ENCODE results near the gene CYP26B1.
A peak's percentile ranks its signal among the peaks of the same experiment; 100 is the strongest.

The CYP26B1 gene

DNA sequence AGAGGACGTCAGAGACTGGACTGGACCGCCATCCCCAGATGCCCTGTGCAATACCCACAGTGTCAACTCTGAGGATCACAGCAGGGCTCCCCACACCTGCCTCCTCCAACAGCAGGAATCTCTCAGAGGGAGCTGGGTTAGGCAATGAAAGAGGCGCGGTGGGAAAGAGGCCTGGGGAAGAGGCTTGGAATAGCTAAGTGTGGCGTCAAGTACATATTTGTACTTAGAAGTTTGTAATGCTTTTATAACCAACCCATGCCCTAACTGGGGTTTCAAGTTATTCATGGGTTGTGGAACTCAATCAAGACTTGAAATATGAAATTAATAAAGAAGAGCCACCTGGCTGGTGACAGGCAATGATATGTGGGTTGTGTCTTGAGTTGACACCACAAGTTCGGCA is 28.7 kb downstream of the CYP26B1 start:
- no peak overlapping the region for H2BK120ac ChIP-seq (ENCODE audit: low read depth, low read length)
- no peaks in the 10 kb centered on the region for H3K79me1 ChIP-seq (ENCODE audit: low read depth, low read length)
- H4K8ac ChIP-seq (ENCODE audit: low read depth, low read length) = no peak overlapping the region
- no peak overlapping the region for H3K4ac ChIP-seq (ENCODE audit: low read length)
- H3K9me3 ChIP-seq (replicated peaks in 1 of 2; ENCODE audit: control insufficient read depth in 2 of 2, insufficient read depth in 1 of 2, low read depth in 1 of 2, low read length in 2 of 2) = no peaks in the 10 kb centered on the region
- H4K91ac ChIP-seq (ENCODE audit: low read depth, low read length, poor library complexity) = no peak overlapping the region
- H2AFZ ChIP-seq (ENCODE audit: low read length) = no peak overlapping the region
- H2BK5ac ChIP-seq (ENCODE audit: low read length) = no peak overlapping the region
- H2BK15ac ChIP-seq (ENCODE audit: low read length) = no peak overlapping the region
- no peak for DNase-seq (ENCODE audit: low spot score)
- no peaks in the 10 kb centered on the region for H3K27me3 ChIP-seq (ENCODE audit: control insufficient read depth in 3 of 3, insufficient read depth in 3 of 3, low read depth in 1 of 3, low read length in 3 of 3)
- no peak overlapping the region for H3K4me3 ChIP-seq (ENCODE audit: low read length in 2 of 2)
- H2AK5ac ChIP-seq (ENCODE audit: low read depth, low read length) = no peak overlapping the region
- H2BK12ac ChIP-seq (ENCODE audit: low read length) = no peak overlapping the region
- H3K4me1 ChIP-seq (ENCODE audit: control insufficient read depth in 2 of 2, insufficient read depth in 1 of 2, low read depth in 1 of 2, low read length in 2 of 2) = peaks cover 0 to 6% of the 10 kb centered on the region in 2 donors
- H3K27ac ChIP-seq (replicated peaks; ENCODE audit: low read length) = no peak overlapping the region
- no peak overlapping the region for H3K18ac ChIP-seq (ENCODE audit: low read length)
- H3K36me3 ChIP-seq (replicated peaks in 1 of 2; ENCODE audit: control insufficient read depth in 2 of 2, insufficient read depth in 2 of 2, low read length in 2 of 2) = no peaks in the 10 kb centered on the region
- H3K4me2 ChIP-seq (ENCODE audit: insufficient read depth, low read length, poor library complexity, severe bottlenecking) = no peak overlapping the region
- no peak overlapping the region for H3K14ac ChIP-seq (ENCODE audit: low read length)
- no peak overlapping the region for H3K9ac ChIP-seq (ENCODE audit: low read depth, low read length, poor library complexity)
- no peak overlapping the region for H3K23ac ChIP-seq (ENCODE audit: low read depth, low read length, poor library complexity)
- WGBS, 2 donors (ENCODE audit: extremely low coverage in 2 of 2, insufficient read length in 2 of 2, insufficient replicate concordance in 1 of 2) = no CpG with 5 or more reads among the region's 6 CpGs

DNA sequence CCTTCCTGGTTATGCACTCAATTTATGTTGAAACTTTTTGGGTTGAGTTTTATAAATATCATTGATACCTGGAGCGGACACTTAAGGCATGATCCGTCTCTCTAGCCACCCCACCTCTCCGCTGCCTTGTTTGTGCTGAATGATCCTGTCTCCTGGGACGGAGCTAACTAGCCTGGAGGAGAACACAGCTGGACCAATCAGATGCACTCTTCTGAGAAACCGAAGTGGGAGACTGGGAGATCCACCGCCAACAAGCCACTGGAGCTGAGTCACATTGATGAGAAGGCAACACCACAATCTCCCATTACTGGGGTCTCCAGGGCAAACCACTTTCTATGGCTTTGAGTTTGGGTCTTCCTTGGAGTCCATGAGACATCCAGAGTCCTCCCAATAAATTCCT is 29.3 kb downstream of the CYP26B1 start:
- no peak overlapping the region for H2AK5ac ChIP-seq (ENCODE audit: low read depth, low read length)
- DNase-seq (ENCODE audit: low spot score) = no peak
- no peak overlapping the region for H3K18ac ChIP-seq (ENCODE audit: low read length)
- H2BK15ac ChIP-seq (ENCODE audit: low read length) = no peak overlapping the region
- H3K4me1 ChIP-seq (ENCODE audit: control insufficient read depth in 2 of 2, insufficient read depth in 1 of 2, low read depth in 1 of 2, low read length in 2 of 2) = peaks cover 0 to 6% of the 10 kb centered on the region in 2 donors
- H3K9ac ChIP-seq (ENCODE audit: low read depth, low read length, poor library complexity) = no peak overlapping the region
- H3K27me3 ChIP-seq (ENCODE audit: control insufficient read depth in 3 of 3, insufficient read depth in 3 of 3, low read depth in 1 of 3, low read length in 3 of 3) = no peaks in the 10 kb centered on the region
- H4K91ac ChIP-seq (ENCODE audit: low read depth, low read length, poor library complexity) = no peak overlapping the region
- no peaks in the 10 kb centered on the region for H3K9me3 ChIP-seq (replicated peaks in 1 of 2; ENCODE audit: control insufficient read depth in 2 of 2, insufficient read depth in 1 of 2, low read depth in 1 of 2, low read length in 2 of 2)
- H3K14ac ChIP-seq (ENCODE audit: low read length) = no peak overlapping the region
- no peak overlapping the region for H4K8ac ChIP-seq (ENCODE audit: low read depth, low read length)
- H3K79me1 ChIP-seq (ENCODE audit: low read depth, low read length) = no peaks in the 10 kb centered on the region
- H3K36me3 ChIP-seq (replicated peaks in 1 of 2; ENCODE audit: control insufficient read depth in 2 of 2, insufficient read depth in 2 of 2, low read length in 2 of 2) = no peaks in the 10 kb centered on the region
- WGBS, 2 donors (ENCODE audit: extremely low coverage in 2 of 2, insufficient read length in 2 of 2, insufficient replicate concordance in 1 of 2) = no CpG with 5 or more reads among the region's 6 CpGs
- H3K4me3 ChIP-seq (ENCODE audit: low read length in 2 of 2) = no peak overlapping the region
- no peak overlapping the region for H3K4ac ChIP-seq (ENCODE audit: low read length)
- H3K23ac ChIP-seq (ENCODE audit: low read depth, low read length, poor library complexity) = no peak overlapping the region
- peak overlapping the region; percentile 44 for H2BK120ac ChIP-seq (ENCODE audit: low read depth, low read length)
- H2BK12ac ChIP-seq (ENCODE audit: low read length) = no peak overlapping the region
- H3K27ac ChIP-seq (replicated peaks; ENCODE audit: low read length) = no peak overlapping the region
- no peak overlapping the region for H2AFZ ChIP-seq (ENCODE audit: low read length)
- H3K4me2 ChIP-seq (ENCODE audit: insufficient read depth, low read length, poor library complexity, severe bottlenecking) = no peak overlapping the region
- no peak overlapping the region for H2BK5ac ChIP-seq (ENCODE audit: low read length)

GRCh38 chr2:72117718-72118117 is 29.9 kb downstream of the CYP26B1 start:
- Histone ChIP-seq H4K91ac (ENCODE audit: low read depth, low read length, poor library complexity) (no peak overlapping the region), H3K4me1 (ENCODE audit: control insufficient read depth in 2 of 2, insufficient read depth in 1 of 2, low read depth in 1 of 2, low read length in 2 of 2) (peaks cover 0 to 6% of the 10 kb centered on the region in 2 donors), H3K27me3 (ENCODE audit: control insufficient read depth in 3 of 3, insufficient read depth in 3 of 3, low read depth in 1 of 3, low read length in 3 of 3) (no peaks in the 10 kb centered on the region), H3K4me3 (ENCODE audit: low read length in 2 of 2) (peak overlapping the region in 1 of 2 donors; percentile 33), H3K14ac (ENCODE audit: low read length) (no peak overlapping the region), H4K8ac (ENCODE audit: low read depth, low read length) (no peak overlapping the region), H3K36me3 (replicated peaks in 1 of 2; ENCODE audit: control insufficient read depth in 2 of 2, insufficient read depth in 2 of 2, low read length in 2 of 2) (no peaks in the 10 kb centered on the region), H2BK15ac (ENCODE audit: low read length) (no peak overlapping the region), H2BK120ac (ENCODE audit: low read depth, low read length) (no peak overlapping the region), H3K27ac (replicated peaks; ENCODE audit: low read length) (no peak overlapping the region), H3K4me2 (ENCODE audit: insufficient read depth, low read length, poor library complexity, severe bottlenecking) (no peak overlapping the region), H2AFZ (ENCODE audit: low read length) (no peak overlapping the region), H3K9me3 (replicated peaks in 1 of 2; ENCODE audit: control insufficient read depth in 2 of 2, insufficient read depth in 1 of 2, low read depth in 1 of 2, low read length in 2 of 2) (peaks cover 0 to under 1% of the 10 kb centered on the region in 2 donors), H3K79me1 (ENCODE audit: low read depth, low read length) (no peaks in the 10 kb centered on the region), H3K4ac (ENCODE audit: low read length) (no peak overlapping the region), H3K23ac (ENCODE audit: low read depth, low read length, poor library complexity) (no peak overlapping the region), H2BK5ac (ENCODE audit: low read length) (no peak overlapping the region), H2BK12ac (ENCODE audit: low read length) (no peak overlapping the region), H3K9ac (ENCODE audit: low read depth, low read length, poor library complexity) (no peak overlapping the region), H2AK5ac (ENCODE audit: low read depth, low read length) (no peak overlapping the region), H3K18ac (ENCODE audit: low read length) (no peak overlapping the region)
- WGBS, 2 donors (ENCODE audit: extremely low coverage in 2 of 2, insufficient read length in 2 of 2, insufficient replicate concordance in 1 of 2) = no CpG with 5 or more reads among the region's 10 CpGs
- DNase-seq (ENCODE audit: low spot score) = no peak

GRCh38 chr2:72117029-72117428 is 30.6 kb downstream of the CYP26B1 start:
- H2AK5ac ChIP-seq (ENCODE audit: low read depth, low read length) = no peak overlapping the region
- no peak overlapping the region for H2BK120ac ChIP-seq (ENCODE audit: low read depth, low read length)
- H3K9me3 ChIP-seq (replicated peaks in 1 of 2; ENCODE audit: control insufficient read depth in 2 of 2, insufficient read depth in 1 of 2, low read depth in 1 of 2, low read length in 2 of 2) = peaks cover 0 to 2% of the 10 kb centered on the region in 2 donors
- H2AFZ ChIP-seq (ENCODE audit: low read length) = no peak overlapping the region
- H2BK12ac ChIP-seq (ENCODE audit: low read length) = no peak overlapping the region
- H3K4me3 ChIP-seq (ENCODE audit: low read length in 2 of 2) = no peak overlapping the region
- H3K18ac ChIP-seq (ENCODE audit: low read length) = no peak overlapping the region
- H3K4ac ChIP-seq (ENCODE audit: low read length) = no peak overlapping the region
- no peak overlapping the region for H3K9ac ChIP-seq (ENCODE audit: low read depth, low read length, poor library complexity)
- no peak overlapping the region for H3K14ac ChIP-seq (ENCODE audit: low read length)
- no peak overlapping the region for H2BK5ac ChIP-seq (ENCODE audit: low read length)
- H3K27ac ChIP-seq (replicated peaks; ENCODE audit: low read length) = no peak overlapping the region
- DNase-seq (ENCODE audit: low spot score) = no peak
- H3K4me1 ChIP-seq (ENCODE audit: control insufficient read depth in 2 of 2, insufficient read depth in 1 of 2, low read depth in 1 of 2, low read length in 2 of 2) = peaks cover 0 to 6% of the 10 kb centered on the region in 2 donors
- no peak overlapping the region for H2BK15ac ChIP-seq (ENCODE audit: low read length)
- H3K27me3 ChIP-seq (ENCODE audit: control insufficient read depth in 3 of 3, insufficient read depth in 3 of 3, low read depth in 1 of 3, low read length in 3 of 3) = no peaks in the 10 kb centered on the region
- no peak overlapping the region for H3K23ac ChIP-seq (ENCODE audit: low read depth, low read length, poor library complexity)
- no CpG with 5 or more reads among the region's 6 CpGs for WGBS, 2 donors (ENCODE audit: extremely low coverage in 2 of 2, insufficient read length in 2 of 2, insufficient replicate concordance in 1 of 2)
- H3K4me2 ChIP-seq (ENCODE audit: insufficient read depth, low read length, poor library complexity, severe bottlenecking) = no peak overlapping the region
- no peaks in the 10 kb centered on the region for H3K79me1 ChIP-seq (ENCODE audit: low read depth, low read length)
- H3K36me3 ChIP-seq (replicated peaks in 1 of 2; ENCODE audit: control insufficient read depth in 2 of 2, insufficient read depth in 2 of 2, low read length in 2 of 2) = no peaks in the 10 kb centered on the region
- no peak overlapping the region for H4K8ac ChIP-seq (ENCODE audit: low read depth, low read length)
- no peak overlapping the region for H4K91ac ChIP-seq (ENCODE audit: low read depth, low read length, poor library complexity)
